Measurements from ENCODE around the gene EXOSC2. TPM values are rescaled to one million over a fixed set of nuclear protein-coding genes. Genes with fewer than 3 reads are reported as not detected.

The EXOSC2 gene
- polyA plus RNA-seq, 1 donor (not counting 4 experiments of a cell fraction or from before 2014, with no cell fraction given): 37.5 TPM

GRCh38 chr9:130703501-130703900 is 9.9 kb downstream of the EXOSC2 start:
- Histone ChIP-seq H3K36me3 (ENCODE audit: control insufficient read depth in 2 of 2, extremely low read depth in 1 of 2, insufficient read depth in 2 of 2, low read length in 2 of 2) (peaks cover 22 to 39% of the 10 kb centered on the region in 2 experiments), H3K79me2 (ENCODE audit: control insufficient read depth, insufficient read depth, low read length) (peaks cover 11% of the 10 kb centered on the region), H3K9me1 (ENCODE audit: control insufficient read depth, extremely low read depth, insufficient read depth, low read length) (no peaks in the 10 kb centered on the region), H3K4me3 (ENCODE audit: control insufficient read depth in 2 of 3, extremely low read depth in 1 of 3, insufficient read depth in 2 of 3, low read depth in 1 of 3, low read length in 3 of 3) (no peak overlapping the region), H3K4me1 (ENCODE audit: control insufficient read depth, extremely low read depth, insufficient read depth, low read length) (no peaks in the 10 kb centered on the region), H3K27me3 (ENCODE audit: control insufficient read depth, extremely low read depth, insufficient read depth, low read length) (no peaks in the 10 kb centered on the region), H4K20me1 (ENCODE audit: control insufficient read depth, extremely low read depth, insufficient read depth, low read length) (peaks cover 15% of the 10 kb centered on the region), H3K27ac (ENCODE audit: control insufficient read depth, insufficient read depth, low read length) (no peak overlapping the region), H3K9ac (ENCODE audit: control insufficient read depth, extremely low read depth, insufficient read depth, low read length) (no peak overlapping the region), H3K4me2 (ENCODE audit: control insufficient read depth, extremely low read depth, insufficient read depth, low read depth, low read length) (no peak overlapping the region), H3K9me3 (ENCODE audit: control insufficient read depth, low read depth, low read length) (no peaks in the 10 kb centered on the region), H2AFZ (ENCODE audit: control insufficient read depth, low read length) (no peak overlapping the region)
- dilution Hi-C loops (cut with MboI; ENCODE audit: extremely low pct_ligation_motif_present, low sequenced_read_pairs): no loop called here
- no peak for DNase-seq (ENCODE audit: low read depth, low spot score)
- no peak for FAIRE-seq
- no peak for TF ChIP-seq CTCF (optimal IDR thresholded peaks at IDR 0.05 in 1 of 3, IDR thresholded peaks at IDR 0.05 in 1 of 3, conservative IDR thresholded peaks at IDR 0.05 in 1 of 3; ENCODE audit: extremely low read depth in 1 of 3, insufficient read depth in 2 of 3, low read length in 3 of 3)
- TF ChIP-seq EZH2 (IDR thresholded peaks at IDR 0.05; ENCODE audit: low read length): no peak

GRCh38 chr9:130707225-130707976 is 13.8 kb downstream of the EXOSC2 start:
- no peak for DNase-seq (ENCODE audit: low read depth, low spot score)

More at GRCh38 chr9:130707225-130707976, 13.8 kb downstream of the EXOSC2 start:
- TF ChIP-seq EZH2 (IDR thresholded peaks at IDR 0.05; ENCODE audit: low read length) (no peak), CTCF (optimal IDR thresholded peaks at IDR 0.05 in 1 of 3, IDR thresholded peaks at IDR 0.05 in 1 of 3, conservative IDR thresholded peaks at IDR 0.05 in 1 of 3; ENCODE audit: extremely low read depth in 1 of 3, insufficient read depth in 2 of 3, low read length in 3 of 3) (peak in 2 of 3 experiments; percentile 50 to 77)
- no peak overlapping the region for H3K9ac ChIP-seq (ENCODE audit: control insufficient read depth, extremely low read depth, insufficient read depth, low read length)
- H4K20me1 ChIP-seq (ENCODE audit: control insufficient read depth, extremely low read depth, insufficient read depth, low read length): no peaks in the 10 kb centered on the region
- peaks cover 13% of the 10 kb centered on the region in 2 experiments for H3K36me3 ChIP-seq (ENCODE audit: control insufficient read depth in 2 of 2, extremely low read depth in 1 of 2, insufficient read depth in 2 of 2, low read length in 2 of 2)
- no peak overlapping the region for H2AFZ ChIP-seq (ENCODE audit: control insufficient read depth, low read length)
- H3K4me2 ChIP-seq (ENCODE audit: control insufficient read depth, extremely low read depth, insufficient read depth, low read depth, low read length): no peak overlapping the region
- H3K9me1 ChIP-seq (ENCODE audit: control insufficient read depth, extremely low read depth, insufficient read depth, low read length): no peaks in the 10 kb centered on the region
- no peak overlapping the region for H3K4me3 ChIP-seq (ENCODE audit: control insufficient read depth in 2 of 3, extremely low read depth in 1 of 3, insufficient read depth in 2 of 3, low read depth in 1 of 3, low read length in 3 of 3)
- H3K9me3 ChIP-seq (ENCODE audit: control insufficient read depth, low read depth, low read length): no peaks in the 10 kb centered on the region
- no peaks in the 10 kb centered on the region for H3K4me1 ChIP-seq (ENCODE audit: control insufficient read depth, extremely low read depth, insufficient read depth, low read length)
- no peak for FAIRE-seq
- dilution Hi-C loops (cut with MboI; ENCODE audit: extremely low pct_ligation_motif_present, low sequenced_read_pairs): no loop called here
- H3K79me2 ChIP-seq (ENCODE audit: control insufficient read depth, insufficient read depth, low read length): no peaks in the 10 kb centered on the region
- H3K27me3 ChIP-seq (ENCODE audit: control insufficient read depth, extremely low read depth, insufficient read depth, low read length): no peaks in the 10 kb centered on the region
- no peak overlapping the region for H3K27ac ChIP-seq (ENCODE audit: control insufficient read depth, insufficient read depth, low read length)

Data from keratinocyte (primary cell).